ENCODE data around the gene AKR1D1. TPM values are rescaled to one million over a fixed set of nuclear protein-coding genes. Genes with fewer than 3 reads are reported as not detected.
"Not testable (repeated sequence)": the region's sequence is repeated elsewhere in the genome, so short reads cannot be mapped to it uniquely, and the experiment has no call there.

Gene AKR1D1
- total RNA-seq, 1 experiment from 2014 or later = not detected

DNA sequence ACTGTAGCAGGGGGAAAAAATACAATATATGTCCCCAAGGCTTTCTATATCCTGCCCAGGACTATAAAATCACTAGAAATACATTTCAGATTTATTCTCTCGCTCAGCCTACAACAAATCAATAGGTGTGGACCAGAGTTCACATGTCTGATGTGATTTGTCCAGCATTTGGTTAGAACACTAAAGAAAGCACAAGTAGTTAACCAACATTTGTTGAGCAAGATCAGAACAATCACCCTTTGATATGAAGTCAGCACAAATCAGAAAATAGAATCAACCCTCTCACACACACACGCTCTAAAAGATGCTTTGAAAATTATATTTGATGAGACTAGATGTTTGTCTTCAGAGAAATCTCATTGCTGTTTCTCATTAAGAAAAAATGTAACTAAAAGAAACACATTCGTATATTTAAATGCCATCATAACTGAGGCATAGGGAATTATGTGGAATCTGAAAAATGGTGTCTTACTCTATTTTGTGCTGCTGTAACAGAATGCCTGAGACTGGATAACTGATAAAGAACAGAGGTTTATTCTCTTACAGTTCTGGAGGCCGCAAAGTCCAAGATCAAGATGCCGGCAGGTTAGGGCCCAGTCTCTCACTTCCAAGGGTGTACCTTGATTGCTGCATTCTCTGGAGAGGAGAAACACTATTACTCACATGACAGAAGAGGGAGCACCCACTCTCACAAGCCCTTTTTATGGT is 10.5 kb downstream of the AKR1D1 start:
- Histone ChIP-seq H3K36me3 (replicated peaks; ENCODE audit: control insufficient read depth, insufficient read depth, low read length) (no peaks in the 10 kb centered on the region), H3K27me3 (ENCODE audit: control insufficient read depth, insufficient read depth, low read length) (no peaks in the 10 kb centered on the region), H3K4me3 (ENCODE audit: insufficient read depth, low read depth, low read length) (no peak overlapping the region)
- DNase-seq = no peak

DNA sequence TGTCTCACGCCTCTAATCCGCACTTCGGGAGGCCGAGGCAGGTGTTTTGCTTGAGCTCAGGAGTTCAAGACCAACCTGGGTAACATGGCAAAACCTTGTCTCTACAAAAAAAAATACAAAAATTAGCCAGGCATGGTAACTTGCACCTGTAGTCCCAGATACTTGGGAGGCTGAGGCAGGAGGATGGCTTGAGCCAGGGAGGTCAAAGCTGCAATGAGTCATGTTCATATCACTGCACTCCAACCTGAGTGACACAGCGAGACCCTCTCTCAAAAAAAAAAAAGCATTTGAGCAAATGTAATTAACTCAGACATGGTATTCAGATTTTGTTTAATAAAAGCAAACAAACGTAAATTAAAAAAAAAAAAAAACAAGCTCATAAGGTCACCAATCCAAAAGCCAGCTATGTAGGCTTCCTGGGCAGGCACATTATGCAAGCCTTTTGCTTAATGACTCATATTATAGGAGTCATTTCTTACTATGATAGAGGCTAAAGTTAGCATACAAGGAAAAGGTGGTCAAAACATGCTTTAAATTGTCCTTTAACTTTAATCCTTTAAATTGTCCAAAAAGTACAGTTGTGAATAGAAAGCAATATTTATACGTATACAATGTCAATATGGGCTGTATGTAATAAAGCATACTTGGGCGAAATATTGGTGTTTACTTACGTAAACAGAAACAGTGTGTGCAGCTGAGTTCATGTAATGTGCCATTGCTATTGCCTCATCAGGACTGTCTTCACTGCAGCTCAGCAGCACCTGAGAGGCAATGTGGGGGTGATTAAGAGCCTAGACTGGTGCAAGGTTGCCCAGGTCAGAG is 13.0 kb downstream of the AKR1D1 start:
- no peaks in the 10 kb centered on the region for H3K36me3 ChIP-seq (replicated peaks; ENCODE audit: control insufficient read depth, insufficient read depth, low read length)
- no peak overlapping the region for H3K4me3 ChIP-seq (ENCODE audit: insufficient read depth, low read depth, low read length)
- no peak for DNase-seq
- no peaks in the 10 kb centered on the region for H3K27me3 ChIP-seq (ENCODE audit: control insufficient read depth, insufficient read depth, low read length)

DNA sequence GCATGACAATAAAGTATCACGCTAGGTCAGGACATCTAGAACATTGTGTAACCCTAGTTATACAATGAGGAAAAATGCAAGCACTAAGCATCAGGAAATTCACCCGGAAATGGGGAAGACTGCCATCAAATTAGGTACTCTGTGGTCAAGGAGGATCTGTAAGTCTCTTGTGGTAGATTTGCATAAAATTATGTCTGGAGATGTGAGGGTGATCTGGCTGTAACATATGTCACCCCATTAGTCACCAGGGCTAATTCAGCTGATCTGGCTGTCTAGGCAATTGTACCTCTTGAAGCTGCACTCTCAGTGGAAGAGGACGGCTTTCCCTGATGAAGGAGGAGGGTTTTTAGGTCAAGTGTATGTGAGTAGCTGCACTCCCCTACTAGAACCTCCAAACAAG is 14.8 kb downstream of the AKR1D1 start:
- Histone ChIP-seq H3K4me3 (ENCODE audit: insufficient read depth, low read depth, low read length) (no peak overlapping the region), H3K36me3 (replicated peaks; ENCODE audit: control insufficient read depth, insufficient read depth, low read length) (no peaks in the 10 kb centered on the region), H3K27me3 (ENCODE audit: control insufficient read depth, insufficient read depth, low read length) (no peaks in the 10 kb centered on the region)
- DNase-seq = no peak

GRCh38 chr7:138091840-138092239 is 15.6 kb downstream of the AKR1D1 start:
- H3K27me3 ChIP-seq (ENCODE audit: control insufficient read depth, insufficient read depth, low read length); H3K4me3 ChIP-seq (ENCODE audit: insufficient read depth, low read depth, low read length); DNase-seq; H3K36me3 ChIP-seq (replicated peaks; ENCODE audit: control insufficient read depth, insufficient read depth, low read length): not testable (repeated sequence)

- H3K4me3 ChIP-seq (ENCODE audit: insufficient read depth, low read depth, low read length) = no peak overlapping the region
- H3K36me3 ChIP-seq (replicated peaks; ENCODE audit: control insufficient read depth, insufficient read depth, low read length) = no peaks in the 10 kb centered on the region
- no peaks in the 10 kb centered on the region for H3K27me3 ChIP-seq (ENCODE audit: control insufficient read depth, insufficient read depth, low read length)
- no peak for DNase-seq
These were observed 16.3 kb downstream of the AKR1D1 start for GRCh38 chr7:138092486-138093028.

GRCh38 chr7:138095972-138096935 is 20.0 kb downstream of the AKR1D1 start:
- no peaks in the 10 kb centered on the region for H3K27me3 ChIP-seq (ENCODE audit: control insufficient read depth, insufficient read depth, low read length)
- DNase-seq = no peak
- H3K4me3 ChIP-seq (ENCODE audit: insufficient read depth, low read depth, low read length) = no peak overlapping the region
- H3K36me3 ChIP-seq (replicated peaks; ENCODE audit: control insufficient read depth, insufficient read depth, low read length) = no peaks in the 10 kb centered on the region

- no peaks in the 10 kb centered on the region for H3K27me3 ChIP-seq (ENCODE audit: control insufficient read depth, insufficient read depth, low read length)
- no peaks in the 10 kb centered on the region for H3K36me3 ChIP-seq (replicated peaks; ENCODE audit: control insufficient read depth, insufficient read depth, low read length)
- H3K4me3 ChIP-seq (ENCODE audit: insufficient read depth, low read depth, low read length) = no peak overlapping the region
- DNase-seq = no peak
These were observed 20.9 kb downstream of the AKR1D1 start for GRCh38 chr7:138097064-138097741.

- DNase-seq = no peak
- Histone ChIP-seq H3K4me3 (ENCODE audit: insufficient read depth, low read depth, low read length) (no peak overlapping the region), H3K27me3 (ENCODE audit: control insufficient read depth, insufficient read depth, low read length) (no peaks in the 10 kb centered on the region), H3K36me3 (replicated peaks; ENCODE audit: control insufficient read depth, insufficient read depth, low read length) (no peaks in the 10 kb centered on the region)
These were observed 23.6 kb downstream of the AKR1D1 start for GRCh38 chr7:138099813-138100212.

DNA sequence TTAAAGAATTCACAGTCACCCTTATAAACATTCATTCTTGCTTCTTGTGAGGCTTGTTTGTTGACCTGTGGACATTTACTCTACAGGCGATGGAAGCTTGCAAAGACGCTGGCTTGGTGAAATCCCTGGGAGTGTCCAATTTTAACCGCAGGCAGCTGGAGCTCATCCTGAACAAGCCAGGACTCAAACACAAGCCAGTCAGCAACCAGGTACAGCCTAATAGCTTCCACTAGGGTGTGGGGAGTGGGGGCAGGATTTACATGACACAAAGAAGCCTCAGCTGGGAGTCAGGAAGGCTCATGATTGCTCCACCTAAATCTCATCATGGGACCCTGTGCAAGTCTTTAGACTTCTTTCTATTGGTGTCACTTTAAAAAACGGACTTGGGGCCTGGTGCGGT is 29.0 kb downstream of the AKR1D1 start:
- H3K36me3 ChIP-seq (replicated peaks; ENCODE audit: control insufficient read depth, insufficient read depth, low read length) = no peaks in the 10 kb centered on the region
- no peaks in the 10 kb centered on the region for H3K27me3 ChIP-seq (ENCODE audit: control insufficient read depth, insufficient read depth, low read length)
- no peak overlapping the region for H3K4me3 ChIP-seq (ENCODE audit: insufficient read depth, low read depth, low read length)
- DNase-seq = peak; percentile 32

DNA sequence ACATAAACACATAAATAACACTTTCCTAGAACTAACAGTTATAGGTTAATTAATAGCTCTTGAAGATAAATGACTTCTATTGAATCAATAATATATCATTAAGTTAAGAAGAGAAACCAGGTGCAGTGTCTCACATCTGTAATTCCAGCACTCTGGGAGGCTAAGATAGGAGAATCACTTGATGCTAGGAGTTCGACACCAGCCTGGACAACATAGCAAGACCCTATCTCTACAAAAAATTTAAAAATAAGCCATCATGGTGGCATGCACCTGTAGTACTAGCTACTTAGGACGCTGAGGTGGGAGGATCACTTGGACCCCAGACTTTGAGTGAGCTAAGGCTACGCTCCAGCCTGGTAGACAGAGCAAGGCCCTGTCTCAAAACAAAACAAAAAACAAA is 38.8 kb downstream of the AKR1D1 start:
- Histone ChIP-seq H3K27me3 (ENCODE audit: control insufficient read depth, insufficient read depth, low read length) (no peaks in the 10 kb centered on the region), H3K36me3 (replicated peaks; ENCODE audit: control insufficient read depth, insufficient read depth, low read length) (no peaks in the 10 kb centered on the region), H3K4me3 (ENCODE audit: insufficient read depth, low read depth, low read length) (no peak overlapping the region)
- no peak for DNase-seq

DNA sequence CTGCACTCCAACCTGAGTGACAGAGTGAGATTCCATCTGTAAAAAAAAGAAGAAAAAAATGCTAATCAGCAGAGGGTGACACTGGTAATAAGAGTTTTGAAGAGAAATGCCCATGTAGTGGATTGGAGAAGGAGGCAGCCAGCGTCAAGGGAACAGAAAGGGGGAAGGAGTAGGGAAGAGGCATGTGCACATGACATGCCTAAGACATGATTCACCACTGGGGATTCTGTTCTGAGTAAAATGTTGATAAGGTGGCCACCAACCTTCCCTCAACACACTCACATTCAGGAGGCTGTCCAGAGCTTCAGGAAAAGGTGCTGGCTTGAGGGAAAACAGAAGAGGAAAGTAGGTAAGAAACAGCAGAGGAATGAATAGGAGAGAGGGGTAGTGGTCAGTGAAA is 39.9 kb downstream of the AKR1D1 start:
- no peak for DNase-seq
- H3K36me3 ChIP-seq (replicated peaks; ENCODE audit: control insufficient read depth, insufficient read depth, low read length) = no peaks in the 10 kb centered on the region
- no peak overlapping the region for H3K4me3 ChIP-seq (ENCODE audit: insufficient read depth, low read depth, low read length)
- H3K27me3 ChIP-seq (ENCODE audit: control insufficient read depth, insufficient read depth, low read length) = no peaks in the 10 kb centered on the region

DNA sequence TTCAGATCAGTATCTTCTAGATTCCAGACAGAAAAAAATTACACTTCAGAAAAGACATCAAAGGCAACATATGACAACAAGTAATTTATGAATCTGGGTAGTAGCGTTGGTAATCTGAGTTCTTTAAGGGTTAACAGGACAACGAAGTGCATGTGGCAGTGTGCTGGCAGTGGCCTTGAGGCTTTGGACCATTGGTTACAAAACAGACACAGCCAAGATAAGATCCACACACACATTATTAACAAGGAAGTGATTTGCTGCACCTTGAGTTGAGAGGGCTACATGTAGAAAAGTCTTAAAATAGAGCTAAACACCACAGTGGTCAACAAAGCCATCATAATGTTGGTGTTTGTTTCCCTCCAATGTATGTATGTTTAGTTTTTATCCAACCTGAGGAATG is 40.6 kb downstream of the AKR1D1 start:
- Histone ChIP-seq H3K27me3 (ENCODE audit: control insufficient read depth, insufficient read depth, low read length) (no peaks in the 10 kb centered on the region), H3K36me3 (replicated peaks; ENCODE audit: control insufficient read depth, insufficient read depth, low read length) (no peaks in the 10 kb centered on the region), H3K4me3 (ENCODE audit: insufficient read depth, low read depth, low read length) (no peak overlapping the region)
- no peak for DNase-seq

- Histone ChIP-seq H3K4me3 (ENCODE audit: insufficient read depth, low read depth, low read length) (no peak overlapping the region), H3K36me3 (replicated peaks; ENCODE audit: control insufficient read depth, insufficient read depth, low read length) (no peaks in the 10 kb centered on the region), H3K27me3 (ENCODE audit: control insufficient read depth, insufficient read depth, low read length) (no peaks in the 10 kb centered on the region)
- no peak for DNase-seq
These were observed 44.0 kb downstream of the AKR1D1 start for GRCh38 chr7:138120140-138120827.
